ENCODE measurements around the gene ASPM. TPM values are rescaled to one million over a fixed set of nuclear protein-coding genes. Genes with fewer than 3 reads are reported as not detected.

The ASPM gene
- total RNA-seq, 6 experiments from 2014 or later = 0.20 to 4.3 (median 1.1) TPM

GRCh38 chr1:197178998-197179397 lies 32.5 kb upstream of the ASPM start:
- Histone ChIP-seq H3K9me3 (no peaks in the 10 kb centered on the region), H3K27me3 (no peaks in the 10 kb centered on the region), H3K4me1 (peaks cover 0 to 42% (median 7%) of the 10 kb centered on the region in 4 donors), H3K27ac (peak overlapping the region in 1 of 3 donors; percentile 16), H3K4me3 (no peak overlapping the region), H3K36me3 (peaks cover 0 to 7% (median 0%) of the 10 kb centered on the region in 4 donors)
- DNase-seq = no peak
- WGBS (ENCODE audit: insufficient coverage, low coverage, low lambda C conversion rate, missing lambda C conversion rate) = 22% methylated on average over 1 of the region's 1 CpG
- intact Hi-C loops (cut with DNase I) = no loop called here
- ATAC-seq = peak; percentile 56 to 84 (median 82)
- TF ChIP-seq, protein P1, sequence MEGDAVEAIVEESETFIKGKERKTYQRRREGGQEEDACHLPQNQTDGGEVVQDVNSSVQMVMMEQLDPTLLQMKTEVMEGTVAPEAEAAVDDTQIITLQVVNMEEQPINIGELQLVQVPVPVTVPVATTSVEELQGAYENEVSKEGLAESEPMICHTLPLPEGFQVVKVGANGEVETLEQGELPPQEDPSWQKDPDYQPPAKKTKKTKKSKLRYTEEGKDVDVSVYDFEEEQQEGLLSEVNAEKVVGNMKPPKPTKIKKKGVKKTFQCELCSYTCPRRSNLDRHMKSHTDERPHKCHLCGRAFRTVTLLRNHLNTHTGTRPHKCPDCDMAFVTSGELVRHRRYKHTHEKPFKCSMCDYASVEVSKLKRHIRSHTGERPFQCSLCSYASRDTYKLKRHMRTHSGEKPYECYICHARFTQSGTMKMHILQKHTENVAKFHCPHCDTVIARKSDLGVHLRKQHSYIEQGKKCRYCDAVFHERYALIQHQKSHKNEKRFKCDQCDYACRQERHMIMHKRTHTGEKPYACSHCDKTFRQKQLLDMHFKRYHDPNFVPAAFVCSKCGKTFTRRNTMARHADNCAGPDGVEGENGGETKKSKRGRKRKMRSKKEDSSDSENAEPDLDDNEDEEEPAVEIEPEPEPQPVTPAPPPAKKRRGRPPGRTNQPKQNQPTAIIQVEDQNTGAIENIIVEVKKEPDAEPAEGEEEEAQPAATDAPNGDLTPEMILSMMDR (IDR thresholded peaks at IDR 0.05) = peak; percentile 28 to 45 (median 36)
- no peak for TF ChIP-seq POLR2A (IDR thresholded peaks at IDR 0.05)

DNA sequence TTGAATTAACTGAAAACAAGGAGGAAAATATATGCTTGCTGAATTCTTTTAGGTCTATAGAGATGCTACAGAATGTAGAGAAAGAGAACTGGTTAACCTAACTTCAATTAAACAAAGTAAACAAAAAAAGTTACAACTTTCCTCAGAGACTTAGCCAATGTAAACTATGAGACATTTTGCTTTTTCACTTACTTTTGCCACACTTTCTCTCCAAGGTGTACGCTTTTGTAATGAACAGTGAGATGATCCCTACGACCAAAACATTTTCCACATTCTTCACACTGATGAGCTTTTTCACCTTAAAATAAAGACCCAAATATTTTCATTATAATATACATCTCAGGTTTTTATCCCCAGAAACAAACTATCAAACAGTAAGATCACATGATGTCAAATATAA lies 28.3 kb upstream of the ASPM start:
- H3K36me3 ChIP-seq = no peaks in the 10 kb centered on the region
- peak in 3 of 4 donors; percentile 6 to 36 (median 17) for ATAC-seq
- peak overlapping the region in 1 of 3 donors; percentile 62 for H3K27ac ChIP-seq
- 56% methylated on average over 2 of the region's 2 CpGs for WGBS (ENCODE audit: insufficient coverage, low coverage, low lambda C conversion rate, missing lambda C conversion rate)
- TF ChIP-seq, protein P1 (IDR thresholded peaks at IDR 0.05) = no peak
- no peak for TF ChIP-seq POLR2A (IDR thresholded peaks at IDR 0.05)
- H3K4me1 ChIP-seq = peaks cover 0 to 57% (median 21%) of the 10 kb centered on the region in 4 donors
- H3K9me3 ChIP-seq = no peaks in the 10 kb centered on the region
- H3K4me3 ChIP-seq = no peak overlapping the region
- intact Hi-C loops (cut with DNase I) = no loop called here
- no peaks in the 10 kb centered on the region for H3K27me3 ChIP-seq
- DNase-seq = no peak

GRCh38 chr1:197173571-197174507 lies 27.4 kb upstream of the ASPM start:
- H3K27ac ChIP-seq = peak overlapping the region; percentile 2 to 62 (median 4)
- H3K27me3 ChIP-seq = no peaks in the 10 kb centered on the region
- H3K9me3 ChIP-seq = no peaks in the 10 kb centered on the region
- TF ChIP-seq POLR2A (IDR thresholded peaks at IDR 0.05) = no peak
- TF ChIP-seq, protein P1 (IDR thresholded peaks at IDR 0.05) = no peak
- H3K36me3 ChIP-seq = no peaks in the 10 kb centered on the region
- peaks cover 0 to 50% (median 21%) of the 10 kb centered on the region in 4 donors for H3K4me1 ChIP-seq
- WGBS (ENCODE audit: insufficient coverage, low coverage, low lambda C conversion rate, missing lambda C conversion rate) = 30% methylated on average over 5 of the region's 5 CpGs
- peak in 1 of 3 donors; percentile 63 for DNase-seq
- intact Hi-C loops (cut with DNase I) = no loop called here
- peak; percentile 74 to 84 (median 81) for ATAC-seq
- no peak overlapping the region for H3K4me3 ChIP-seq

DNA sequence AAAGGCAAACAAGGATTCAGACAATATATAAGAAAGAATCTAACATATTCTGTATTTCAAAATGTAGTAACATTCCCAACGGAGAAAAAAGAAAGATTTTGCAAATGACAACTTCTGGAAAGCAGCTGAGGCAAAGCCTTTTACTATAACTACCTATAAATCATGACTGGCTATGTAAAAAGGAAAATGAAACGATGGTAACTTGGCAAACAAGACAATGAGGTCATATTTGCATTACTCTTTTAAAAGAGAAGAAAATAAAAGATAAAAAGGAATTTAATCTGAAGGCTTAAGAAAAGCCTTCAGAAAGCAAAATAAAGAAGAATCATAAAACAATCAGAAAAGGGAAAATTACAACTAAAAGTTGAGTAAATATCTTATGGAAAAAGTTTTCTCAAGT lies 25.1 kb upstream of the ASPM start:
- no peak overlapping the region for H3K4me3 ChIP-seq
- no peaks in the 10 kb centered on the region for H3K36me3 ChIP-seq
- no peak for TF ChIP-seq POLR2A (IDR thresholded peaks at IDR 0.05)
- TF ChIP-seq, protein P1 (IDR thresholded peaks at IDR 0.05) = no peak
- peak overlapping the region in 1 of 3 donors; percentile 4 for H3K27ac ChIP-seq
- DNase-seq = no peak
- no peaks in the 10 kb centered on the region for H3K27me3 ChIP-seq
- no peaks in the 10 kb centered on the region for H3K9me3 ChIP-seq
- intact Hi-C loops (cut with DNase I) = no loop called here
- peak in 1 of 4 donors; percentile 47 for ATAC-seq
- 29% methylated on average over 2 of the region's 2 CpGs for WGBS (ENCODE audit: insufficient coverage, low coverage, low lambda C conversion rate, missing lambda C conversion rate)
- peaks cover 0 to 39% (median 18%) of the 10 kb centered on the region in 4 donors for H3K4me1 ChIP-seq

Data from right lobe of liver (tissue), 6 donors.